T-cell (primary cell): ENCODE measurements around the gene CPPED1. TPM values are rescaled to one million over a fixed set of nuclear protein-coding genes. Genes with fewer than 3 reads are reported as not detected.
"Not testable (repeated sequence)": the region's sequence is repeated elsewhere in the genome, so short reads cannot be mapped to it uniquely, and the experiment has no call there.

Source experiments
- ATAC-seq, 4 experiments: fragments of 200-7000 bp in 3 of 4; fragments of 150-1000 bp in 1 of 4; cut with Tn5 transposase; replicated peaks in 1 of 4; 1 replicate in 3 of 4; 2 replicates in 1 of 4; pipeline ENCODE4 v1.10.0; 2021; ENCODE audit warnings: moderate library complexity in 3 of 4, mild to moderate bottlenecking in 2 of 4, moderate number of reproducible peaks in 1 of 4
- CTCF ChIA-PET, 2 donors: fragments of 300-600 bp; sonication (Branson Sonifier 250); formaldehyde crosslinking; loops; one replicate each; lab custom pipeline; 2022; ENCODE audit warnings: antibody characterized with exemption in 2 of 2; lab: Charles Lee
- POLR2A ChIA-PET, 2 donors: fragments of 300-600 bp; sonication (Branson Sonifier 250); formaldehyde crosslinking; loops; one replicate each; lab custom pipeline; 2022; ENCODE audit warnings: antibody characterized with exemption in 2 of 2; lab: Charles Lee
- DNase-seq, 35 experiments: peaks; one replicate each; pipeline versions ENCODE4 v3.0.0 to v3.0.0-alpha.2; 2013 to 2023
- H3K27ac ChIP-seq: one replicate; pipeline ENCODE4 v1.5.1; 2013; ENCODE audit warnings: low read length
- H3K27me3 ChIP-seq, 2 experiments: replicated peaks in 1 of 2; 1 replicate in 1 of 2; 2 replicates in 1 of 2; pipeline versions ENCODE4 v1.6.1 to v1.7.0; 2013; ENCODE audit warnings: low read length in 1 of 2, mixed read lengths in 1 of 2; ENCODE audit not compliant: control insufficient read depth in 2 of 2, insufficient read depth in 2 of 2; ENCODE audit errors: extremely low read depth in 1 of 2
- H3K36me3 ChIP-seq, 2 donors: 1 replicate in 1 of 2; 2 replicates in 1 of 2; pipeline versions ENCODE4 v1.6.1 to v1.7.0; 2013; ENCODE audit warnings: low read length in 1 of 2; ENCODE audit not compliant: control insufficient read depth in 2 of 2, insufficient read depth in 1 of 2; ENCODE audit errors: extremely low read depth in 1 of 2
- H3K4me1 ChIP-seq, 2 experiments: 1 replicate in 1 of 2; 2 replicates in 1 of 2; pipeline versions ENCODE4 v1.6.1 to v1.7.0; 2013; ENCODE audit warnings: low read length in 2 of 2, mixed read lengths in 1 of 2; ENCODE audit not compliant: insufficient read depth in 2 of 2, control insufficient read depth in 1 of 2; ENCODE audit errors: extremely low read depth in 1 of 2
- H3K4me3 ChIP-seq, 2 donors: 1 replicate in 1 of 2; 2 replicates in 1 of 2; pipeline versions ENCODE4 v1.5.1 to v1.7.0; 2013; ENCODE audit warnings: mild to moderate bottlenecking in 2 of 2, low read length in 1 of 2, moderate library complexity in 1 of 2; ENCODE audit not compliant: control insufficient read depth in 1 of 2; ENCODE audit errors: extremely low read depth in 1 of 2
- H3K9me3 ChIP-seq: 2 replicates; pipeline ENCODE4 v1.7.0; 2013
- H3K27ac Mint-ChIP-seq, 2 donors: one replicate each; pipeline ENCODE4 v1.8.0; 2020 to 2021; ENCODE audit warnings: mild to moderate bottlenecking in 2 of 2, mixed read lengths in 2 of 2
- H3K27me3 Mint-ChIP-seq, 2 donors: one replicate each; pipeline ENCODE4 v1.8.0; 2021 to 2022; ENCODE audit warnings: mixed read lengths in 2 of 2
- H3K36me3 Mint-ChIP-seq: one replicate; pipeline ENCODE4 v1.8.0; 2021; ENCODE audit warnings: mixed read lengths
- H3K4me1 Mint-ChIP-seq, 3 donors: one replicate each; pipeline ENCODE4 v1.8.0; 2020 to 2022; ENCODE audit warnings: mixed read lengths in 3 of 3, mild to moderate bottlenecking in 1 of 3
- H3K4me3 Mint-ChIP-seq, 3 donors: one replicate each; pipeline ENCODE4 v1.8.0; 2020 to 2022; ENCODE audit warnings: mild to moderate bottlenecking in 3 of 3, mixed read lengths in 3 of 3, moderate library complexity in 3 of 3
- H3K9me3 Mint-ChIP-seq, 3 donors: one replicate each; pipeline ENCODE4 v1.8.0; 2020 to 2022; ENCODE audit warnings: mixed read lengths in 3 of 3
- WGBS: methylation state at CpG from one replicate; pipeline ENCODE4 v1.1.5; 2013; ENCODE audit warnings: missing lambda C conversion rate; ENCODE audit not compliant: insufficient coverage; 5-methylcytosine and 5-hydroxymethylcytosine counted together
- total RNA-seq, 35 experiments: library from RNA in 6 of 35; stranded (reverse) in 6 of 35; fragments of 120-200 nt in 1 of 35; gene quantifications; one replicate each; pipeline versions ENCODE4 v1.2.1 to v1.2.4 and lab custom pipeline; 2013 to 2026

Gene CPPED1
- total RNA-seq, 5 donors from 2014 or later (not counting 1 experiment from before 2014, with no cell fraction given), result 2.9 to 9.2 (median 7.5) TPM

GRCh38 chr16:12804395-12804794, 708 bp upstream of the CPPED1 start:
- H3K27me3 ChIP-seq, result peaks cover 0 to 2% of the 10 kb centered on the region in 2 experiments
- peaks cover 0 to 6% of the 10 kb centered on the region in 2 donors for H3K27me3 Mint-ChIP-seq
- CTCF ChIA-PET, result interaction anchor here in 1 of 2 donors (0.6 kb wide), 1 partner anchor 1973 kb away, joined by 6 read pairs; no protein-coding TSS in a partner anchor
- H3K4me1 Mint-ChIP-seq, result peaks cover 21 to 26% (median 24%) of the 10 kb centered on the region in 3 donors
- POLR2A ChIA-PET, result interaction anchor here in 1 of 2 donors (0.6 kb wide), 1 partner anchor 1023 kb away, joined by 3 read pairs; no protein-coding TSS in a partner anchor
- H3K36me3 ChIP-seq, result no peaks in the 10 kb centered on the region
- WGBS, result 71% methylated on average over 4 of the region's 9 CpGs
- peaks cover 2 to 16% of the 10 kb centered on the region in 2 experiments for H3K4me1 ChIP-seq
- DNase-seq (no peak), ATAC-seq (no peak)
- H3K9me3 Mint-ChIP-seq, result peaks cover 0 to 5% (median 0%) of the 10 kb centered on the region in 3 donors
- H3K4me3 ChIP-seq, result peak overlapping the region; percentile 70 to 83
- H3K4me3 Mint-ChIP-seq, result peak overlapping the region; percentile 57 to 88 (median 88)
- H3K9me3 ChIP-seq, result no peaks in the 10 kb centered on the region
- H3K36me3 Mint-ChIP-seq, result peaks cover 6% of the 10 kb centered on the region
- no peak overlapping the region for H3K27ac ChIP-seq
- H3K27ac Mint-ChIP-seq, result peak overlapping the region in 1 of 2 donors; percentile 22

- H3K4me3 ChIP-seq, result peak overlapping the region; percentile 70 to 83
- H3K27ac ChIP-seq, result no peak overlapping the region
- 79% methylated on average over 4 of the region's 6 CpGs for WGBS
- peak overlapping the region; percentile 88 to 89 (median 88) for H3K4me3 Mint-ChIP-seq
- POLR2A ChIA-PET, result no interaction called here
- ATAC-seq (no peak), DNase-seq (no peak)
- peaks cover 0 to 5% (median 0%) of the 10 kb centered on the region in 3 donors for H3K9me3 Mint-ChIP-seq
- H3K27ac Mint-ChIP-seq, result peak overlapping the region in 1 of 2 donors; percentile 94
- peaks cover 2 to 16% of the 10 kb centered on the region in 2 experiments for H3K4me1 ChIP-seq
- peaks cover 0 to 2% of the 10 kb centered on the region in 2 experiments for H3K27me3 ChIP-seq
- H3K36me3 ChIP-seq, result no peaks in the 10 kb centered on the region
- H3K4me1 Mint-ChIP-seq, result peaks cover 21 to 26% (median 24%) of the 10 kb centered on the region in 3 donors
- no peaks in the 10 kb centered on the region for H3K27me3 Mint-ChIP-seq
- H3K36me3 Mint-ChIP-seq, result peaks cover 8% of the 10 kb centered on the region
- H3K9me3 ChIP-seq, result no peaks in the 10 kb centered on the region
- CTCF ChIA-PET, result no interaction called here
Observed at GRCh38 chr16:12802661-12803060, 1.0 kb downstream of the CPPED1 start.

GRCh38 chr16:12802048-12802447, 1.6 kb downstream of the CPPED1 start:
- H3K4me3 ChIP-seq, result no peak overlapping the region
- no peaks in the 10 kb centered on the region for H3K36me3 ChIP-seq
- Mint-ChIP-seq H3K9me3 (peaks cover 0 to 5% (median 0%) of the 10 kb centered on the region in 3 donors), H3K36me3 (peaks cover 8% of the 10 kb centered on the region), H3K27me3 (no peaks in the 10 kb centered on the region), H3K27ac (no peak overlapping the region), H3K4me1 (peaks cover 21 to 26% (median 24%) of the 10 kb centered on the region in 3 donors), H3K4me3 (peak overlapping the region; percentile 18 to 89 (median 88))
- no peaks in the 10 kb centered on the region for H3K9me3 ChIP-seq
- peaks cover 2 to 16% of the 10 kb centered on the region in 2 experiments for H3K4me1 ChIP-seq
- CTCF ChIA-PET, result no interaction called here
- no peak for ATAC-seq
- H3K27ac ChIP-seq, result no peak overlapping the region
- WGBS, result 96% methylated on average over 4 of the region's 9 CpGs
- POLR2A ChIA-PET, result no interaction called here
- H3K27me3 ChIP-seq, result peaks cover 0 to 2% of the 10 kb centered on the region in 2 experiments
- no peak for DNase-seq

GRCh38 chr16:12801511-12802042, 2.1 kb downstream of the CPPED1 start:
- Histone ChIP-seq H3K4me1 (peaks cover 2 to 16% of the 10 kb centered on the region in 2 experiments), H3K4me3 (no peak overlapping the region), H3K9me3 (no peaks in the 10 kb centered on the region), H3K27me3 (no peaks in the 10 kb centered on the region), H3K27ac (no peak overlapping the region), H3K36me3 (no peaks in the 10 kb centered on the region)
- Mint-ChIP-seq H3K4me1 (peaks cover 21 to 26% (median 24%) of the 10 kb centered on the region in 3 donors), H3K4me3 (peak overlapping the region; percentile 18 to 88 (median 48)), H3K27ac (no peak overlapping the region), H3K27me3 (no peaks in the 10 kb centered on the region), H3K9me3 (peaks cover 0 to 5% (median 0%) of the 10 kb centered on the region in 3 donors), H3K36me3 (peaks cover 10% of the 10 kb centered on the region)
- CTCF ChIA-PET, result no interaction called here
- DNase-seq (peak in 1 of 35 experiments; percentile 20), ATAC-seq (no peak)
- no CpG with 5 or more reads among the region's 4 CpGs for WGBS
- POLR2A ChIA-PET, result no interaction called here

- peaks cover 9% of the 10 kb centered on the region for H3K36me3 Mint-ChIP-seq
- 86% methylated on average over 4 of the region's 6 CpGs for WGBS
- Histone ChIP-seq H3K27ac (no peak overlapping the region), H3K9me3 (no peaks in the 10 kb centered on the region), H3K4me1 (peaks cover 2 to 16% of the 10 kb centered on the region in 2 experiments), H3K27me3 (no peaks in the 10 kb centered on the region), H3K36me3 (no peaks in the 10 kb centered on the region), H3K4me3 (no peak overlapping the region)
- H3K4me3 Mint-ChIP-seq, result no peak overlapping the region
- H3K4me1 Mint-ChIP-seq, result peaks cover 21 to 26% (median 24%) of the 10 kb centered on the region in 3 donors
- no peaks in the 10 kb centered on the region for H3K27me3 Mint-ChIP-seq
- peaks cover 0 to 5% (median 0%) of the 10 kb centered on the region in 3 donors for H3K9me3 Mint-ChIP-seq
- DNase-seq, result no peak
- ATAC-seq, result no peak
- H3K27ac Mint-ChIP-seq, result no peak overlapping the region
- ChIA-PET POLR2A (interaction anchor here in 1 of 2 donors (0.6 kb wide), 1 partner anchor 26 kb away, joined by 3 read pairs; no protein-coding TSS in a partner anchor), CTCF (no interaction called here)
Observed at GRCh38 chr16:12800817-12801216, 2.9 kb downstream of the CPPED1 start.

- WGBS, result 94% methylated on average over 4 of the region's 8 CpGs
- POLR2A ChIA-PET, H3K27ac ChIP-seq, DNase-seq, H3K4me3 Mint-ChIP-seq, ATAC-seq, H3K9me3 Mint-ChIP-seq, H3K27me3 ChIP-seq, H3K9me3 ChIP-seq, CTCF ChIA-PET, H3K27ac Mint-ChIP-seq, H3K4me3 ChIP-seq, H3K27me3 Mint-ChIP-seq, H3K36me3 Mint-ChIP-seq, H3K36me3 ChIP-seq: not testable (repeated sequence)
- H3K4me1 Mint-ChIP-seq, result peaks cover 21 to 26% (median 24%) of the 10 kb centered on the region in 3 donors
- H3K4me1 ChIP-seq, result peaks cover 2 to 16% of the 10 kb centered on the region in 2 experiments
Observed at GRCh38 chr16:12799996-12800395, 3.7 kb downstream of the CPPED1 start.
